ENCODE measurements around the gene HUNK.
"Not testable (repeated sequence)": the region's sequence is repeated elsewhere in the genome, so short reads cannot be mapped to it uniquely, and the experiment has no call there.

Gene HUNK

DNA sequence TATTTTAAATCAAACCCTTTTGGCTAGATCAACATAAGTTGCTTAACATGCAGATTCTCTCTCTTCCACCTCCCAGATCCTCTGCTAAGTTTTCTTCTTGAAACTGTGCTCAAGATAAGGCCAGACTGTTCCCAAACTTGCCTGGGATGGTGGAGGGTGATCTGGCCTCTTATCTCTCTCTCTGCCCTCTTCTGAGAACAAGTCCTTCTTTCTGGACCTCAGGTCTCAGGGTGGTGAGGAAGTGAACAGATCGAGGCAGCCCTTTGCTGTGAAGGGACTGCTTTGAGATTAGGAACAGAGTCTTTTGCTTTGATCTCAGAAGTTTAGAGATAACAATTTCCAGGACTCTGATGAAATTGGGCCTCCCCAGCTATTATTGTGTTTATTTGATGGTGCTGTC is 70.7 kb downstream of the HUNK start:
- Histone ChIP-seq H3K4me2 (ENCODE audit: low read length) (no peak overlapping the region), H3K36me3 (ENCODE audit: control insufficient read depth, low read length) (no peaks in the 10 kb centered on the region), H3K4me1 (ENCODE audit: control insufficient read depth, low read length) (no peaks in the 10 kb centered on the region), H3K9me3 (ENCODE audit: control insufficient read depth, insufficient read depth, low read length) (no peaks in the 10 kb centered on the region), H3K9me2 (replicated peaks; ENCODE audit: control insufficient read depth, low read length) (no peaks in the 10 kb centered on the region), H3K27me3 (ENCODE audit: control insufficient read depth, low read length) (no peaks in the 10 kb centered on the region), H3K27ac (ENCODE audit: low read depth, low read length) (no peak overlapping the region), H3K4me3 (ENCODE audit: low read length) (no peak overlapping the region), H3K79me2 (ENCODE audit: control insufficient read depth, low read length) (no peaks in the 10 kb centered on the region), H3F3A (ENCODE audit: control insufficient read depth, insufficient read depth) (no peaks in the 10 kb centered on the region), H4K20me1 (ENCODE audit: control insufficient read depth, insufficient read depth, low read depth, low read length) (no peaks in the 10 kb centered on the region)
- TF ChIP-seq EZH2phosphoT487 (IDR thresholded peaks at IDR 0.05; ENCODE audit: borderline replicate concordance, low read length), result no peak

DNA sequence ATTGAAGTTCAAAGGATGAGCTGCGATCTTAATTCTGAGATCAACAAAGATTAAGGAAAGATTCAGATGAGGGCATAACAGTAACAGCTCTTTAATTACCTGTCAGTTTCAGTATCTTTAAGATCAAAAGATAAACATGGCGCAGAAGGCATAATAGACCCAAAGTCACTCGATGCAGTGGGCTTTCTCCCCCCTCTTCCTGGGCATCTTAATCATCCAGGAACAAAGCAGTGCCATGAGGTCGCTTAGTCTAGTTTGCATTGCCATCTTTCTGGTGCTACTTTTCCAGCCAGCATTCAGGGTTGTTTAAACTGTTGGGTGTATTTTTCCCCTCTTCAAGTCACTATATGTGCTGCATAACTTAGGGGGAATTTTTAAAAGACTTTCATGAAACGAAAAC is 72.3 kb downstream of the HUNK start:
- H3K9me2 ChIP-seq (replicated peaks; ENCODE audit: control insufficient read depth, low read length), result no peaks in the 10 kb centered on the region
- H3K36me3 ChIP-seq (ENCODE audit: control insufficient read depth, low read length), result no peaks in the 10 kb centered on the region
- no peak overlapping the region for H3K4me2 ChIP-seq (ENCODE audit: low read length)
- no peaks in the 10 kb centered on the region for H4K20me1 ChIP-seq (ENCODE audit: control insufficient read depth, insufficient read depth, low read depth, low read length)
- H3K27me3 ChIP-seq (ENCODE audit: control insufficient read depth, low read length), result no peaks in the 10 kb centered on the region
- H3K4me3 ChIP-seq (ENCODE audit: low read length), result no peak overlapping the region
- H3F3A ChIP-seq (ENCODE audit: control insufficient read depth, insufficient read depth), result no peaks in the 10 kb centered on the region
- no peaks in the 10 kb centered on the region for H3K9me3 ChIP-seq (ENCODE audit: control insufficient read depth, insufficient read depth, low read length)
- TF ChIP-seq CTCF (IDR thresholded peaks at IDR 0.05; ENCODE audit: low read depth, low read length, poor library complexity, severe bottlenecking), result no peak
- TF ChIP-seq EZH2phosphoT487 (IDR thresholded peaks at IDR 0.05; ENCODE audit: borderline replicate concordance, low read length), result no peak
- H3K27ac ChIP-seq (ENCODE audit: low read depth, low read length), result no peak overlapping the region
- peaks cover 6% of the 10 kb centered on the region for H3K4me1 ChIP-seq (ENCODE audit: control insufficient read depth, low read length)
- no peaks in the 10 kb centered on the region for H3K79me2 ChIP-seq (ENCODE audit: control insufficient read depth, low read length)

GRCh38 chr21:31945546-31945945 is 72.7 kb downstream of the HUNK start:
- Histone ChIP-seq H3K36me3 (ENCODE audit: control insufficient read depth, low read length) (no peaks in the 10 kb centered on the region), H3K4me1 (ENCODE audit: control insufficient read depth, low read length) (peaks cover 9% of the 10 kb centered on the region), H3K4me2 (ENCODE audit: low read length) (no peak overlapping the region), H4K20me1 (ENCODE audit: control insufficient read depth, insufficient read depth, low read depth, low read length) (no peaks in the 10 kb centered on the region), H3K79me2 (ENCODE audit: control insufficient read depth, low read length) (no peaks in the 10 kb centered on the region), H3F3A (ENCODE audit: control insufficient read depth, insufficient read depth) (no peaks in the 10 kb centered on the region), H3K9me2 (replicated peaks; ENCODE audit: control insufficient read depth, low read length) (no peaks in the 10 kb centered on the region), H3K27ac (ENCODE audit: low read depth, low read length) (no peak overlapping the region), H3K27me3 (ENCODE audit: control insufficient read depth, low read length) (no peaks in the 10 kb centered on the region), H3K9me3 (ENCODE audit: control insufficient read depth, insufficient read depth, low read length) (no peaks in the 10 kb centered on the region), H3K4me3 (ENCODE audit: low read length) (no peak overlapping the region)
- no peak for TF ChIP-seq EZH2phosphoT487 (IDR thresholded peaks at IDR 0.05; ENCODE audit: borderline replicate concordance, low read length)
- TF ChIP-seq CTCF (IDR thresholded peaks at IDR 0.05; ENCODE audit: low read depth, low read length, poor library complexity, severe bottlenecking), result no peak

DNA sequence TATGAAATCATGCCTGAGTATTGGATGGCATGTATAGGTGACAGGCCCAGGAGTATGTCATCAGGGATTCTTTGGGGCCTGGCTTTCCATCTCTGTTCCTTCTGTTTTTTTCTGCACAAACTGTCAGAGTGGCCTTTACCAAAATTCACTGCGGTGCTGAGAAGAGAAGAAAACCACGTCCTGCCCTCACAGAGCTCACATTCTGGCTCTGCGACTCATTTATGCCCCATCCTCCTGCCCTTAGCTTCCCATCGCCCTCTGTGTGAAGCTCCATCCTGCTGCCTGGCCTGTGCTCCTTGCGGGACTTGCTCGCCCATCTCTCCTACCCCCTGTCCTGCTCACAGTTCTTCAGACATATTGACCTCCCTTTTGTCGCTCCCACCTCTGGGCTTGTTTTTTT is 73.4 kb downstream of the HUNK start:
- peaks cover 9% of the 10 kb centered on the region for H3K4me1 ChIP-seq (ENCODE audit: control insufficient read depth, low read length)
- H4K20me1 ChIP-seq (ENCODE audit: control insufficient read depth, insufficient read depth, low read depth, low read length), result no peaks in the 10 kb centered on the region
- TF ChIP-seq CTCF (IDR thresholded peaks at IDR 0.05; ENCODE audit: low read depth, low read length, poor library complexity, severe bottlenecking) (no peak), EZH2phosphoT487 (IDR thresholded peaks at IDR 0.05; ENCODE audit: borderline replicate concordance, low read length) (no peak)
- H3K27me3 ChIP-seq (ENCODE audit: control insufficient read depth, low read length), result no peaks in the 10 kb centered on the region
- H3K79me2 ChIP-seq (ENCODE audit: control insufficient read depth, low read length), result no peaks in the 10 kb centered on the region
- H3K9me2 ChIP-seq (replicated peaks; ENCODE audit: control insufficient read depth, low read length), result no peaks in the 10 kb centered on the region
- H3K9me3 ChIP-seq (ENCODE audit: control insufficient read depth, insufficient read depth, low read length), result no peaks in the 10 kb centered on the region
- H3F3A ChIP-seq (ENCODE audit: control insufficient read depth, insufficient read depth), result no peaks in the 10 kb centered on the region
- no peak overlapping the region for H3K4me2 ChIP-seq (ENCODE audit: low read length)
- no peak overlapping the region for H3K4me3 ChIP-seq (ENCODE audit: low read length)
- no peak overlapping the region for H3K27ac ChIP-seq (ENCODE audit: low read depth, low read length)
- H3K36me3 ChIP-seq (ENCODE audit: control insufficient read depth, low read length), result no peaks in the 10 kb centered on the region

GRCh38 chr21:31946876-31947550 is 74.2 kb downstream of the HUNK start:
- H3K36me3 ChIP-seq (ENCODE audit: control insufficient read depth, low read length); H3K4me2 ChIP-seq (ENCODE audit: low read length): not testable (repeated sequence)

More at GRCh38 chr21:31946876-31947550, 74.2 kb downstream of the HUNK start:
- not testable (repeated sequence) for H3K79me2 ChIP-seq (ENCODE audit: control insufficient read depth, low read length); H3K4me3 ChIP-seq (ENCODE audit: low read length); H3K4me1 ChIP-seq (ENCODE audit: control insufficient read depth, low read length); H3K27me3 ChIP-seq (ENCODE audit: control insufficient read depth, low read length); H3F3A ChIP-seq (ENCODE audit: control insufficient read depth, insufficient read depth); H3K9me2 ChIP-seq (replicated peaks; ENCODE audit: control insufficient read depth, low read length); H4K20me1 ChIP-seq (ENCODE audit: control insufficient read depth, insufficient read depth, low read depth, low read length); H3K9me3 ChIP-seq (ENCODE audit: control insufficient read depth, insufficient read depth, low read length); H3K27ac ChIP-seq (ENCODE audit: low read depth, low read length)

Data from DOHH2 (cell line).